ENCODE measurements around the gene MSI2.

MSI2 gene

DNA sequence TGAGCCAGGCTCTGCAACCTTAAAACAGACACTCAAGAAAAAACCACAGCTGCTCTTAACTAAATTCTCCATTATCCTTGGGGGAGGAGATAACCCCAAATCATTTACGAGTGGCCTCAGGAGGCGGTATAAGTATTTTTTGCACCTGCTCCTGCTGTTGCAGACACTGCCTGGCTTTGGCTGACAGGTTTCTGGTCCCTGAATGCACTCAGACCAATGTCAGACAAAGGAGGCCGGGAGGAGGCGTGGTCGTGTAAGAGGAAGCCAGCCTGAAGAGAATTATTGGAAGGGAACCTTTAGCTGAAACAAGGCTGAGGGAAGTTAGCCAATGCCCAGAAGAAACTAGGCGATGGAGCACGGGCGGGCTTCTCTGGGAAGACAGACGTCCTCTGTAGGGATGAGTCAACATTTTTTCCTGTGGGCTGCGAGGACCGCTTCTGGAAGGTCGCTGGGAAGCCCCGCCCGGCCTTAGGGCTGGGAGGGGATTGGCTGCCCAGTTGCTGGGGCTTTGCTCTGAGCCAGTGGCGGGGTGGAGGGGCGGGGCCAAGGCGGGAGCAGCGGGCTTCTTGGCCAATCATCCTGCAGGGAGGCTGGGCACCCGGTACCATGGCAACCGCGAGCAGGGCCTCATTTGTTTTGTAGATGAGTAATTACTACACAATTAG, 406.5 kb downstream of the MSI2 start:
- DNase-seq, result peak; percentile 96

DNA sequence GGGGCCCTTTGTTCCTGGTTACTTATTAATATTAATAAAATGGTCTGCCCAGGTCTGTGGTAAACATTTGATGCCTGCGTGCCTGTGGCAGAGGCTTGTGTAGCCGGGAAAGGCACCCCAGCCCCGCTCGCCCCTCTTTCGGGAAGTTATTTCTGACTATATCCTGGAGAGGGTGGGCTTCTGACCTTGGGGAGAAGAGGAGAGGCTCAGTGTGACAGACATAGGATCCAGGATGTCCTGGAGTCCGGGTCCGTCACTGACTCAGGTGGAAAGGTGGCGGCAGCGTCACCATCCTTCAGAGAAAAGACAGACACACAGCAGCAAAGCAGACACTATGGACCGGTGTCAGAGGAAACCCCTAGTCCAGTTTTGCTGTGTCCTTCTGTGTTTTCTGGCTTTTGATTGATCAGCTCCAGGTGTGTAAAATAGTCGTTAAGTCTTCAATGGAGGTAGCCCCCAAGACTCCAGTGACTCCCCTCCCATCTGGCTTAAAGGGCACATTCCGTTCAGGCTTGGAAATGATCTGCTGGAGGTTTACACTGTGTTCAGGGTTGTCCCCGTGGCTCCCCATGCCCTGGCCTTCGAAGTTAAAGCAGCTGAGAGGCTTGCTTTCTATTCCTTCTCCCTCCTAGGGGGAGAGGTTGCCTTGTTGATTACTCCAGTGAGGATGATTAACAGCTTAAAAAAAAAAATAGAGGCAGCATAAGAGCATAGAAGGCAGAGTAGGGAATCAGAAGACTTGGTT, 407.2 kb downstream of the MSI2 start:
- no peak for DNase-seq

DNA sequence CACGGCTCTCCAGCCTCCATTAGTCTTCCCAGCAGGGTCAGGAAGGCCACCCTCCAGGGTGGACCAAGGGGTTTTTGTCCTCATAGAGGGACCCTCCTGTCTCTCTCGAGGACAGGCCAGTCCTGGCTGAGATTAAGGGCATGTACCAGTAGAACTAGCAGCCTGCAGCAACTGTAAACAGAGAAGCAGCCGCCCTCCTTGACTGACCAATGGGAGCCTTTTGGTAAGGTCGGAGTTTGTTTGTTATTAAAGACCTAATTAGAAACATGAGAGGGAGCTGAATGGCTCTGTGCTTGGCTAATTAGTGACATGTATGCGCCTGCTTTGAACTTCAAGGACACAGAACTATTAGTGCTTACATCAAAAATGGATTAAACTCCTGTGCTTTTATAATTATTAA, 408.8 kb downstream of the MSI2 start:
- no peak for DNase-seq

DNA sequence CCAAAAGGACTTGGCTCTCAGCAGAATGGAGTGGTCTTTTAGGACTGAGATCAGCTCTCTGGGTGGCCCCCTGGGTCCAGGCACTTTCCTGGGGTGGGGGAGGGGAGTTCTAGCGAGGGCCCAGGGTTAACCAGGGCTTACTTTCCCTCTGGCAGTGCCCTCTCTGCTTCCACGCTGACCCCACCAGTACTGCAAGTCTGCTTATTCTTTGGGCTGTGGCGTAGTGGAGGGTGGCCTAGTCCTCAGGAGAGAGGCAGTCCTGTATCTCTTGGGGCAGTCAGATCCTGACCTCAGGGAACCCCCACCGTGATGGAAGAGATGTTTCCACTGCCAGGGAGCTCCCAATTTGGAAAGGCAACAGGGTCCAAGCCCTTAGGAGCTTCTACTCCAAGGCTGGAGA, 409.4 kb downstream of the MSI2 start:
- DNase-seq, result no peak

DNA sequence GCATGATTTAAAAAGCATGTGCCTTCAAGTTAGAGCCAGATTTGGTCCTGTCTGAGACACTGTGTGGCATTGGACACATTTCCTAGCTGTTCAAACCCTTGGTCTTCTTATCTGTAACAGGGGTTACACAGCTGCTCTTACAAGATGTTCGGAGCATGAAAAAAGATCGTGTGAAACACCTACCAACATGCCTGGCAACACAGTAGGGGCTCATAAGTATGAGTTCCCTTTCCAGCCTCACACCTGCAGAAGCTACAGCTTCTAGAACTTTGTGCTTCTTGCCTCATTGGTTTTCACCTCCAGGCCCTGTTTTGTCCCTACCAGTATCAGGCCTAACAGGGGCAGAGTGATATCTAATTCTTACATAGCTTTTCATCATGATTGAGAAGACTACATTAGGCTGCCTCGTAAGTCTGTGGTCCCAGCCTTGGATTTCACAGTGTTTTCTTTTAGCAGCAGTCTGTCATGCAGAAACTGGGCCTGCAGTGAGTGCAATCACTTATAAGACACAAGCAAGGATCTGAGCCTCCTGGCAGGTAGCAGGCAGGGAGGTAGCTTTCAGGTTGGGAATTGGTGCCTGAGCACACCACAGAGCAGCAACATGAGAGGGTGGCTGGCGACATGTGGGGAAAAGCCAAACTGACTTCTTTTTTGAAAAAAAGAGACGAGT, 410.0 kb downstream of the MSI2 start:
- DNase-seq, result no peak

DNA sequence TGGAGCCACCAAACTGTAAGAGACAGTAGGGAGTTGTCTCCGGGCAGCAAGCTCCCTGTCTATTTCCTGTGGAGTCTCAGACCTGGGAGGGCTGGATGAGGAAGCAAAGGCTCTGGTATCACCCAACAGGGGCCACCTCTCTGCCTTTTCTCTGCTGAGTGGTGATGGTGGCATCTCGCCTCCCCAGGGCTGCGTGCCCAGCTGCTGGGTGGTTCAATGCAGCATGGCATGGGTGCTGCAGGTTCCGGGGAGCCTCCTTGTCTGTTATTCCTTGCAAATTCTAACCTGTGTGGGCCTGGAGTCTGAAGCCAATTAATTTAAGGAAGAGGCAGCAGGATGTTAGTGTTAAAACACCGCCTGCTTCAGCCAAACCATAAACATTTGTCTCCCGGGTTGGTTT, 410.6 kb downstream of the MSI2 start:
- no peak for DNase-seq

DNA sequence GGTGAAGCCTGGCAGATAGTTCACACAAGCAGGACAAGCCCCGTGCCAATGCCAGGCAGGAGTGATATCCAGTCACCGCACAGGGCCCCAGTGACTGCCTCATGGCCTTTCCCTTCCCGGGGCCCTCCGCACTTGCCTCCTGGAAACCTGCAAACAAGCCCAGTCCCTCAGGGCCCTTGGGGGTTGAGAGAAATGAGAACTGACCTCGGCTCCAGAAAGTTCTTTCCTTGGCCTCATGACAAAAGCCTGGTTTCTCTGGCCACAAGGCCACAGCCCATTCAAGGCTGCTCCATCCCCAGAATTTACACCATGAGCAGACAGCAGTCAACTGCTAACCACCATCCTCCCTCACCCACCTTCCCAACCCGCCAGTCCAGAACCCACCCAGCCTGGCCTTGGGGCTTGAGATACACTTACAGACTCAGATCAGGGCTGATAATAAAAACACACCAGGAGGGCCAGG, 411.2 kb downstream of the MSI2 start:
- no peak for DNase-seq

DNA sequence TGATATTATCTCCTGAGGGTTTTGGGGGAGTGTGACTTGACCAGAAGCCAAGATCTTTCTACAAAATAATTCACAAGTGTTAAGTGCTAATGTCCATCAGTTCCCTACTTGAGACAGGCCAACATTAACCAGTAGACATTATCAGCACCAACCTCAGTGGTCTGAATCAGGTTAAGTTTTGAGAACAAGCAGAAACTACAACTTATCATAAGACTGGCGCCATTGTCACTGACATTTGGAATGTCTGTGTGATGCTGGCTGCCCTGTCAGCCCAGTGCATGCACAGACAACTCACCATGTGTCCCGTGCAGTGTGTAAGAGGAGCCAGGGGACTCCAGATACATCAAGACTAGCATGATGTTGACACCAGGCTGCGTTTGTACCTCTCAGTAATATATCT, 412.0 kb downstream of the MSI2 start:
- no peak for DNase-seq

DNA sequence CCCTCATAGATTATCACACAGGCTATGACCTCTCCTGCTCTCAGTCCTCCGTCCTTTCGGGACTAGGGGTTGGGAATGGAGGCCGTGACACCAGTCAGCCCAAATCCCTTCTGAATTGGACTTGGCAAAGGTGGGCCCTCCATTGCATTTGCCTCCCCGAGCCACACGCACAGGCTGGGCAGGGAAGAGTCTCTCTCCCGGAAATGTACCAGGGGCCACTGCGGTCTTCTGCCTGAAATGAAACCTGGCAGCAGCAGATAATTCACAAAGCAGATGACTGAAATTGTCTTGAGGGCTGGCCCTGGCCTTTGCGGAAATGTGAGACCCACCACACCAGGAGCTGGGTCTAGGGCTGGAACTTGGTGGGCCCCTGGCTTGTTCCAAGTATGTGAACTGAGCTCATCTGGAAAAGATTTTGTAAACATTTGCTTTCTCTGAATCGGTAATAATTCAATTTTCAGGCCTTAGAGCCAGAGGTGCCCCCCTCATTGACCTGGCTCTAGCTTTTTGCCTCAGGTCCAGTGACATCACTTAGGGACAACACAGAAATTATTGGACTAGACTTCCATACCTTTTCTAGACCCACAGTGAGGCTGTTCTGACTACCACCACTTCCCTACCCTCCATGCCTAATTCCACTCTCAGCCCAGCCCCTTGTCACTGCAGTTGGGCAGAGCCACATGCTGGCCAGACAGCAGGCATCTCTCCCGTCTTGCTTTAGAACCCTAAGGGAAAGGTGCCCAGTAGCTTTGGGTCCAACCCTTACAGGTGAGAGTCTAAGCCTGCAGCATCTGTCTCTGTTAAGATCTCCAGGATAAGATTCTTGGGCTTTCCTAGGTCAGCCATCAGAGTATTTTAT, 413.6 kb downstream of the MSI2 start:
- DNase-seq, result no peak

DNA sequence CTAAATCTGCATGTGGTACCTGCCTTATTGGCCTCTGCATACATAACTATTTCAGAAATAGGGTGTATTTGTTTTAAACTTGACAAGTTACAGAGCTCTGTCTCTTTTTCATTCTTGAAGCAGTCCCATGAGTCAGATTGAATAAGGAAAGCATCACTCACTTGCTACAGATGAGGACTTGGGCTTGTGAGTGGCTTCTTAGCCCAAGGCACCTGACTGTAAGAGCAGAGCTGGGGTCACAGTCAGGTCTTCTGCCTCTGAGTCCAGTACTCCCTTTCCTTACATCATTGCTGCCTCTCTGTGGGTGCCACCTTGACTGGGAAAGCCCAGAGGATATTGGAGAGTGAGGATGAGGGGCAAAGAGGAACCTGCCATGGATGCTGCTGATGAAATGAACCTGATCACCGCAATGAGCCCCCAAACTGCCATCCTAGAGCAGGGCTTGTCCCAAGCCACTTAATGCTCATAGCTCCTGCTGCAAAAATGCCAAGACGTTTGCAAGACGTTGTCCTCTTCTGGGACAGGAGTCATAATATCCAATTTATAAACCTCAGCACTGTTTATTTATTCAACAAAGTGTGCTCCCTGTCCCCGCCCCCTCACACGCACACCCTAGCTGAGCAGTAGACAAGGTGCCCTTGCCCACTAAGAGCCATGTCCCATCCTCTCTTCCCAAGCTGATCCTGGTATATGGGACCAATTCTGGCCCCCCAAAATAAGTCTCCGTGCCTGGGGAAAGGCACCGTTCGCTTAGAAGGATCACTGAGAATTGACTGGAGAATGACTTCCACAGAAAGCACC, 414.6 kb downstream of the MSI2 start:
- DNase-seq, result no peak

DNA sequence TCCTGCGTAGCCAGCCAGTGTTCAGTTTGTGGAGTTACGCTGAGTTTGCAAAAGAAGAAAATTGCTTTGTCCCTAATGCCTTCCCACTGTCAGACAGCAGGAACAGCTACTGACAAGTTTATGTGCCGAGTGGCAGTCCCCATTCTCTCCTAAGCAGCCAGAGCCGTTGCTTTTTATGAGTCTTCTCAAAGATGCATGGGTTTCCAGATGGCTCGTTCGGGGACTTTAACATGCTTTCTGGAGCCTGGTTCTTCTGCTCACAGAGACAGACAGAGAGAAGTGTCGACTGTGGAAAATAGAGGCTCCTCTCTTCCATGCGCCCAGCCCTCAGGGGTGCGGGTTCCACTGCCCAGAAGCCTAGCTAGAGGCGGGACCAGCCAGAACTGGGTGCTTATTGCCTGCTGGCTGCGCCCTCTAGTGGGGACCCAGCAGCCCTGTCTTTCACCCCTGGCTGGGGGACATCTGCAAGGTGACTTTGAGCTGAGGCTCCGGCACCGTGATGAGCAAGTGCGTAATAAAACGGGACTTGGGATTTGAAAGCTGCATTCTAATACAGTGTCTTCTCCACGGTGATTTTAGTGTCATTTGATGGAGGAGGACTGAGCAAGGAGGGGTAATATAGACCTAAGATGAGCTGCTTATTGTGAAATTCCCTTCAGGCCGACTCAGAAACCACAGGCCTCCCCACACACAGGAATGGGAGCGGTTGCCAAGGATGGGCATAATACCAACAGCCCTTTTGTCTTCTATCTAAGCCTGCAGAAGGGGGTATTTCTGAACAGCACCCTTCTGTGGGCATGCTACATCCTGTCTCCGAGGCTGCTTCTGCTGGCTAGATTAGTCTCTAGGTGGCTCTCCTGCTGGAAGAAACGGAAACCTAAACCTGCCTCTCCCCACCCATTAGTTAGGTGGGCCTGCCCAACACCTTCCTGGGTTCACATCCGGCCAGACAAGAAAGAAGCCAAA, 415.6 kb downstream of the MSI2 start:
- peak; percentile 38 for DNase-seq

DNA sequence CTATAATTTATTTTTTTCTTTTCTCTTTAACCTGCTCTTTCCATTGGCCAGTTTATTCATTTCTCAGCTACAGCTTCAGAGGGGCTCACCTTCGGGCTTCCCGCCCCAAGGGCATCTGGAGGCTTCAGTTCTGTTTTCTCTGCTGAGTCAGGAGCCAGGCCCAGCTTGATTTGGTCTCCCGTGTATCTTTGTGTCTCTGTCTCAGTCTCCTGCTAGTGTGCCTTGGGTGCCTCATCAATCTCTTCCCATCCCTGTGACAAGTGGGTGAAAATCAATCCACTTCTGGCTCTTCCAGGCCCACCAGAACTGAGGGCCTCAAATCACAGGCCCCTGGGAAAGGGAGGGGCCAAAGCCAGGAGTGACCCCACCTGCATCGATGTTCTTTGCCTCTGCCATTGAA, 416.6 kb downstream of the MSI2 start:
- DNase-seq, result no peak

DNA sequence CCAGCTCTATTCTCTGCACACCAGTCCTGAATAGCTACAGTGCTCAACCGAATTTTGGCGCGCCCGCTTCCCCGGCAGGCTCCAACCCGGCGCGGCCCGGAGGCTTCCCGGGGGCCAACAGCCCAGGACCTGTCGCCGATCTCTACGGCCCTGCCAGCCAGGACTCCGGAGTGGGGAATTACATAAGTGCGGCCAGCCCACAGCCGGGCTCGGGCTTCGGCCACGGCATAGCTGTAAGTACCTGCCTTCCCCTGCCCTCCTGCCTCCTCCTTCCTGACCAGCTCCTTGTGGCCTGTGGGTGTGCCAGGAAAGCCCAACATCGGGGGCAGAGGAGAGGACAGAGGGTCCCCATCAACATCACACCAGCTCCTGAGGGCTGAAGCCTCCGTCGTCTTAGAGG, 418.6 kb downstream of the MSI2 start:
- DNase-seq, result no peak

DNA sequence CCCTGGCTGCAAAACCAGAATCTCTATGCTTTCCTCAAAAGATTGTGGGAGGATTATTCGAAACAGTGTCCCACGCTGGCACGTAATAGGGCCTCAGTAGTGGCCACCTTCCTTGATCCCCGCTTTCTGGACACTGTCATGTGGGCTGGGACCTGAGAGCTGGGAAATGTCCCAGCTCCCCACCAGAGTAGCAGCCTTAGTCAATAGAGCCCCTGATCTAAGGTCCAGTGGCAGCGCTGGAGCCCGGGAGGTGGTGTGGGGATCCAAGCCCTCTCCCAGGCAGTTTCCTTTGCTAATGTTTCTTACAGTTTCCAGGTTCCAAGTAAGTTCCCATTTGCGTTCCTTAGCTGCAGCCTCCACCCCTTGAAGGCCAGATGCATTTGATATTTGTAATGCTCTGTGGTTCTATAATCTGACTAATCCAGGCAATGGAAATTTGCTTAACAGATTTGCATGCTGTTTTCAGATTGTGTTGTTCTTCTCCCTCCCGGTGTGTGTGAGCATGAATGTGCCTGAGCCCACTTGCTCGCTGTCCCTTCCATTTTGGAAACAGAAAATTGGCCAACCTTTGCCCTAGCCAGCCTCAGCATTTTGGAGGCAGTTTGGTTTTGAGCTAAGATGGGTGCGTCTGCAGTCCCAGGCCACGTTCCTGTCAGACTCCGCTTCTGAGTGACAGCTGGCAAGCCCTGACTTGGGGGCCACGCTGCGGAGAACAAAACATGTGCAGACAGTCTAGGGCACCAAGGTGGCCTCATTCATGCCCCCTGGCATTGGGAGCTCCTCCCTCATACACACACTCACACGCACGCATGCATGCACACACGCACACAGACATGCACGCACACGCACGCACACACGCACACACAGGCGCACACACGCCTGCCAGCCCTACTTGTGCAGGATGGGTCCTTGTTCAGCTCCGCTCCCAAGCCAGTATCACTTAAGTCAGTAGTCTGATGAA, 419.4 kb downstream of the MSI2 start:
- DNase-seq, result no peak

DNA sequence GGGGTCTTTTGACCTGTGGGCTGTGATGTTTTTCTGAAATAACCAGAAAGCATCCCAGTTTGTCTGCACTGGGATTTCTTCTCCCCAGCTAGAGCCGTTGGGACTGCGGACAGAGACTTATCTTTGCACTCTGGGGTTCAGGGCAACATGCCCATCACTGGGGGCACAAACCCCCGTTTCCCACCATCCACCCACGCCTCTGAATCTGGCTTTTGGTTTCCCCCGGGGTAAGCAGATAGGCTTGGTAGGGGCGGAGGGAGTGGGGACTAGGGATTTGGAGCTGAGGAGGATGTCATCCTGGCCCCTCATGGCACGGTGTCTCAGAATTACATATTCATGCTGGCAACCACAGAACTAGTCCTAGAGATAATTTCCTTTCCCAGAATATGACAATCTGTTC, 420.2 kb downstream of the MSI2 start:
- no peak for DNase-seq

DNA sequence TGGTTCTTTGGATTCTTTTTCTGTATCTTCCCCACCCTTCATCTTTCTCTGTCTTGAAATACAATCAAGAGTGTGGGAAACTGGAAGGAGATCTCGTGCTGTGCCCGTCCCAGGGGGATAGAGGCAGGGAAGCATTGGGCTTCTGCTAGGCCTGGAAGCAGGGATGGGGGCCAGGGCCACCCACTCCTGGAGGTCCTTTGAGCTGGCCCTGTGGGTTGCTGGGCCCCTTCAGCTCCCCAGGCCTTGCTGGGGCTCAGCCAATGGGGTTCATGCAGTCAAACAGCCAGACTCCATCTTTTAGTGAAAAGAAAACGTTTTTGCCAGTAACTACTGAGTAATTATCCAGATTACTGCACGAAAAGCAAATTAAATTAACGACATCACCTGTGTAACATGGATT, 421.0 kb downstream of the MSI2 start:
- DNase-seq, result no peak

DNA sequence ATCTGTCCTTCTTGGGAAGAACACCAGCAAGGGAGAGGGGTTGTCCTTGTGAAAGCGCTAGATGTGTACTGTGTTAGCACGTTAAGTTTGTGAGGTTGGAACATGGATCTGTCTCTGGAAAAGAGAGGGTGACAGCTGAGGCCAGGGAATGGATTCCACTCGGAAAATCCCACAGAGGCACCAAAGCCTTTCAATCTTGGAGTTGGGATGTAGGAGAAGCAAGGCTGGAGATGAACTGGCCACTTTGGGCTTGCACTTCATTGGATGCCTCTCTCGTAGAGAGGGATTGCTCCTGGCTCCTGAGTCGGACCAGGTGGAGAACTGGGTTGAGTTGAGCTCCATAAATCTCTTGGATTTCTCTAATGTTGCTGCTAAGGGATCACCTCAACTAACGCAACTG, 421.5 kb downstream of the MSI2 start:
- DNase-seq, result no peak

DNA sequence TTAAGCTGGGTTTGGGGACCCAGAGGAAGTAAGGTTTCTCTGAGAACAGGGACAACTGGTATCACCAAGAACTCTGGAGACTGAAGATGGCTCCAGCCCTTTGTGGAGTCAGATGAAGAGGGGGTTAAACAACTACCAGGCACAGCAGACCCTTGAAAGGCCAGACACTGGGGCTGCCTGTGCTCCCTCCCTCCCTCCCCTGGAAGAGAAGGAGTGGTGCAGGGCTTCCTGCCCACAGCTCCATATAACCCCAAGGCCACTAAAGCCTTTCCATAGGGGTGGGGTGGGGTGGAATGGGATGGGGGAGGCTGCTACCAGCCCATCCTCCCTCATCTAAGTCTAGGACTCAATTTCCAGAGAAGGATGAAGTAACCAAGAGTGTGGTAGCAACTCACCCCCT, 422.1 kb downstream of the MSI2 start:
- DNase-seq, result no peak

DNA sequence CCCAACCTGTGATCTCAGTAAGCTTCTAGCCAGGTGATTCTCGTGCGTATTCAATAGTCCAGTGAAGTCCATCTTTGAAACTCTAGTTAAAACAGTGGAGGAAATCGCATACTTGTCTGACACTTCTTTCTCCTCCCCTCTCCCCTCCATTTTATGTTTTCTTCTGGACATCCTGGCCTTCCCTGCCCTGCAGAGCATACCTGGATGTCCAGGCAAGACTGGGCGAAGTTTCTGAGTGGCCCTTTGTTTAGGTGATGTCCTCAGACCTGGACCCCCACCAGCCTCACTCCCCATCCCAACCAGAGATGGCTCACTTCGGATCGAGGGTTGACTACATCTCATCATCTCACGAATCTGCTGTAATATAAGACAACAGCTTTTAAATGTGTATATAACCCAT, 423.0 kb downstream of the MSI2 start:
- no peak for DNase-seq

Measured in GOT3 (cell line).